Measurements from ENCODE around the gene PAPOLB. TPM values are rescaled to one million over a fixed set of nuclear protein-coding genes. Genes with fewer than 3 reads are reported as not detected.

The PAPOLB gene
- total RNA-seq, 1 experiment from 2014 or later, result under 0.01 TPM

- no peak for DNase-seq (ENCODE audit: low read depth)
Measured at GRCh38 chr7:4878336-4879335, 16.8 kb upstream of the PAPOLB start.

DNA sequence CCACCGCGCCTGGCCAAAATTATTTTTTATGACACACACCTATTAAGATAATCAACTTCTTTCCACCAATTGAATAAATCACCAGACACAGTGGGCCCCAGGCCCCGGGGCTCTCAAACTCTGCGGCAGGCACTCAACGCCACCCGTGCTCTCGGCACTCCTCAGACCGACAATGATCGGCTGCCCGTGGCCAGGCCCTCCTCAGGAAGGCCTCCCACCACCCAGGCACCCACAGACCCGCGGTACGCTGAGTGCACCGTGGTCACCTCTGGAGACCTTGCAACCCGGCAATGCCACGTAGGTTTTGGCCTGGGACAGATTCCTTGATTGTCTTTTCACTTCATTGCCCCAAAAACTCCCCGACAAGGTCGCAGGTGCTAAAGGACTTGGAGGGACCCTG is 14.8 kb upstream of the PAPOLB start:
- no peak for DNase-seq (ENCODE audit: low read depth)

GRCh38 chr7:4875391-4875790 is 13.6 kb upstream of the PAPOLB start:
- no peak for DNase-seq (ENCODE audit: low read depth)

DNA sequence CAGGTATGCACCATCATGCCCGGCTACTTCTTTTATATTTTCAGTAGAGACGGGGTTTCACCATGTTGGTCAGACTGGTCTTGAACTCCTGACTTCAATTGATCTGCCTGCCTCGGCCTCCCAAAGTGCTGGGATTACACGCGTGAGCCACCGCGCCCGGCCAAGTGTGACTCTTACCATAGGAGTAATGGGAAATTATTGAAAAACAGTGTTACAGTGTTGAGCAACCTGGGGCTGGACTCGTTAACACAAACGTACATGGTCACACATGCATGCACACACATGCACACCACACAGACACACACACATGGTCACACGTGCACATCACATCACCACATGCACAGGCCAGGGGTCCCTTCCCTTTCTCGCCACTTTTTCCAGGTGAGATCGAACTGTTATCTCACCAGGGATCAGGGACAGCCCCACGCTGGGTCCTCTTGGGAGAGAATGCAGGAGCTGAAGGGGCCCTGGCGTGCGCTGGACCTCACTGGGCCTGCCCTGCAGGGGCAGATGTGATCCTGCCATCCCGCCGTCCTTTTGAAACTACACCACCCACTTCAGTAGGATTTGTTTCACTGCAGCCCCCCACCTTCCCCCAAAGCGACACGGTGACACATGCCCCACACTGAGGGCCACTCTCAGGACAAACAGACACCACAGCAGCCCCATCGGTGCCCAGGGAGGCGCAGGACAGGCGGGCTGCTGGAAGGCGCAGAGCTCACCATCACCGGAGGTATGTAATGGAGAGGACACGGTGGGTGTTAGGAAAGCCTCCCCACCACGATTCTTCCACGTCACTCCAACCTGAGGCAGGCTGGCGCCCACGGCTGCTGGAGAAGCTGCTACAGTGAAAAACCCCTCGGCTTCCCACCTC is 11.5 kb upstream of the PAPOLB start:
- DNase-seq (ENCODE audit: low read depth), result no peak

- no peak for DNase-seq (ENCODE audit: low read depth)
Measured at GRCh38 chr7:4871930-4872675, 10.3 kb upstream of the PAPOLB start.

DNA sequence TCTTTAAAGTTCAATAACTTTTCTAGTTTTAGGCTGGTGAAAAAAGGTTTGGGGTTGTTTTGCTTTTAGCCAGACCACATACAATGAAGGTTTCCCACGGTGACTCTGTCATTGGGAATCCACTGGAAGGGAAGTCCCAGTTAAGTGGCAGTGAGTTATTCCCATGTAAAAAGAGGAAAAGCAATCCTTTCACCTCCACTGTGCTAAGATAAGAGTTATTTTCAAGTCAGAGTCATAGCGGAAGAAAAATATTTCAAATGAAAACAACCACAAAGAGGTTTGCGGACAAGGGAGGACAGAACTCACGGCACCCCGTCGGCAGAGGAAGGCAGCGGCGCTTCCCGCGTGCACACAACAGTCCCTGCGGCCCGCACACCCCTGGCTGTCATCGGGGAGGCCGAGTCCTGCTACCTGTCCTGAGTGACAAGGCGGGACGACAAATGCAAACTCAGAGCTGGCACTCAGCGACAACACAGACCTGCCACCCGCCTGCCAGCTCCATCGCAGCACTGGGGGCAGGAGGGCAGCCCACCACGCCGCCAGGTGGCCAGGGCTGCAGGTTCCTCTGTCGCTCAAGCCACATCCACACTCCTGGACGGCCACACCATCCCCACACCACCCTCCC is 9.3 kb upstream of the PAPOLB start:
- DNase-seq (ENCODE audit: low read depth), result no peak

DNA sequence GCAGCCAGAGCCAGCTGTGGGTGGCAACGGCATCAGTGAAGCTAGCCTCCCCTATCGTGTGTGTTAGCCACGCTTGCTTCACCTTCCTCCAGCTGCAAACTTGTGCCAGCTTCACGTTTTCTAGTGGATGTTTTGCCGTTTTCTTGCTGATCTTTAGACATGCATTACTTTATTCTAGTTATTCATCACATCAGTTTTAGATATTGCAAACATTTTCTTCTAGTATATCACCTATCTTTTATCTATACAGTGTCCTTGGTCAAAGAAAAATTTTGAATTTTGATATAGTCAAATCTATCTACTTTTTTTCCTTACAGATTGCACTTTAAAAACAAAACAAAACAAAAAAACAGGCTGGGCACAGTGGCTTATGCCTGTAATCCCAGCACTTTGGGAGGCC is 6.7 kb upstream of the PAPOLB start:
- DNase-seq (ENCODE audit: low read depth), result no peak

DNA sequence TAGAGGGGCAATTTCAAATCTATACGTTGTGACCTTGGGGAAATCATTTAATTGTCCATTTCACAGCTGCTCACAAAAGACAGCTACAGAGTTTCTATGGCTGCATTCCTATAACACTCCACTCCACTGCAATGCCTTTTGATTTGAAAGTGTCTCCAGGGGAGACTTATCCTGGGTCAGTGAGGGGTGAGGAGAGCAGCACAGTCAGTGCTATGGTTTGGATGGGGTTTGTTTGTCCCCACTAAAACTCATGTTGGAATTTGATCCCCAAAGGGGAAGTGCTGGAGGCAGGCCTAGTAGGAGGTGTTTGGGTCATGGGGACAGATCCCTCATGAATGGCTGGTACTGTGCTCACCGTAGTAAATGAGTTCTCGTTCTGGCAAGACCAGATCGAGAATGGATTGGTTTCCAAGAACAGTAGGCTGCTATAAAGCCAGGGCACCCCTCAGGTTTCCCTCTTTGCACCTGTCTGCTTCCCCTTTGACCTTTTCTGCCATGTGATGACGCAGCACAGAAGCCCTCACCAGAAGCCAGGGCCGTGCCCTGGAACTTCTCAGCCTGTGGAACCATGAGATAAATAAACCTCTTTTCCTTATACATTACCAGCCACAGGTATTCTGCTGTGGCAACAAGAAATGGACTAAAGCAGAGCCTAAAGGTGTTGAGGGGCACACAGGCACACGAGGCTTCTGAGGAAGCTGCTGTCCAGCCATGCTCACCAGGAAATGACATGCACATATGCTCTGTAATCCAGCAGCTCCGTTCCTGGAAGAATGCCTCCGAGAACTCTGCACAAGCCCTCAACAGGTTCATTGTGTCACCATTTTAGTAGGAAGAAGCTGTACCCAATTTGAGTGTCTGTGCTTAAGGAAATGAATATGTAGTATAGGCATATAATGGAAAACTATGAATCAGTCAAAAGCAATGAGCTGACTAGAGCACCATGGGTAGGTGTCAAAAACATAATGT is 5.0 kb upstream of the PAPOLB start:
- DNase-seq (ENCODE audit: low read depth), result no peak

GRCh38 chr7:4862156-4862555 is 326 bp upstream of the PAPOLB start:
- DNase-seq (ENCODE audit: low read depth), result no peak

DNA sequence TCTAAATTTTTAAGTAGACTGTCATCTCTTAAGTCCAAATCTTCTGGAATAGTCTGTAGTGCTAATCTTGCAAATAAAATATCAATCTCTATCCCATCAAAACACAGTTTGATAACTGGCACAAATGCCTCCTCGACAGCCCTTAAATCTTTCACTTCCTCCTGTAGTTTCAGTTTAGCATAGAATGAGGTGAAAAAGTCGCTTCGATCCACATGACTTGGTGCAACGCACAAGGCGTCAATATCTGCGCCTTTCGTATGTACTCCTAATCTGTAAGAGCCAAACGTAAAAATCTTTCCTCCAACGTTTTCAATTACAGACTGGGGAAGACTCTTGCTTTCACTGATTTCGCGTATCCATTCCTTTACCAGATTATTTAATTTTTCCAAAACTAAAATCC is 603 bp downstream of the PAPOLB start:
- no peak for DNase-seq (ENCODE audit: low read depth)

- DNase-seq (ENCODE audit: low read depth), result no peak
Measured at GRCh38 chr7:4857189-4857588, 4.6 kb downstream of the PAPOLB start.

GRCh38 chr7:4856336-4857057 is 5.3 kb downstream of the PAPOLB start:
- DNase-seq (ENCODE audit: low read depth), result no peak

DNA sequence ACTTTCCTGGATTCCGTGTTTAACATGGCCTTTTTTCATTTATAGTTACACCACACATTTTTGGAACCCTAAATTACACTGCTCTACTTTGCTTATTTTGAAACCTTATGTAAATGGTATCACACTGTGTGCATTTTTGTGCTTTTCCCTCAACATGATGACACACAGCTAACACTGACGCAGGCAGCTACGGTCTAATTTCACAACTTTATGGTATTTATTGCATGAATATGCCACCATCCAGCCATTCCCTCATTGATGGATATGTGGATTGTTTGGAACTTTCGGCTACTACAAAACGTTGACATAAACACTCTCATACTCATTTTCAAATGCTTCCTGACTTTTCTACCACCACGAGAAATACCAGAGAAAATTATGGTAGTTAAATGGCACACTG is 6.9 kb downstream of the PAPOLB start:
- DNase-seq (ENCODE audit: low read depth), result no peak

DNA sequence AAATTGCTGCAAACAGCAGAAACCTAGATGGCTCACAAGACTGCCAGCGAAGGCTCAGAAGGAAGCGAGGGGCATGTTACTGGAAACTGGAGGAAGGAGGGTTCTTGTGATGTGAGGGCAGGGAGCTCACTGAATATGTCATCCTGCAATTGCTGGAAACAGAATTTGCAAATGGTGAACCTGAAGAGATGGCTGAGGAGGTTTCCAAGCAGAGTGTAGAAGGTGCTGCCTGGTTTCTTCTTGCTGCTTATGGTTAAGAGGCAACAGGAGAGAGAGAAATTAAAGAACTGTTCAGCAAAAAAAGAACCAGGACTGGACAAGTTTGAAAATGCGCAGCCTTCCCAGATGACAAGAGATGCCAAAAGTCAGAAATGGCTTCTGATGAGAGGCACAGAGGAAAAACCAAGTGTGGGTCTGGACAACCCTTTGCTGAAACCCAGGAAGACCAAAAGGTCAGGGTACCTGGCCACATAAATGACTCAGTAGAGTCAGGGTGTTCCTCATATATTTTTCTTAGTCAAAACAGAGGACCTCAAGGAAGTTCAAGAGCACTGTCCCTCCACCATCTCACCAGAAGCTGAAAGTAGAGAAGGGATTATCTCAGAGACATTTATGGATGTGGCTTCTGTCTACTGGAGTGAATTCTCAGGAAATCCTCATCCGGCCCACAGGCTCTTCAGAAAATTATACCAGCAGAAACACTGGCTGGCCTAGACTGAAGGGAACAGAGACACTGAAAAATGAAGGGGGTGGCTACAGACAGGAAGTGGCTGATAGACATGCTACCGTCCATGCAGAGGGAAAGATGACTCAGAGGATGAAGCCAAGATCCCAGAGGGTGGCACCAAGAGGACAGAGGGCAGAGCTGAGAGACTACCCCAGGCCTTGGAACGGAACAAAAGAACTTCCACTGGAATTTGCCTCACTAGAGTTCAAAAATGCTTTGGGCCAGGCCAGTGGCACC is 10.1 kb downstream of the PAPOLB start:
- DNase-seq (ENCODE audit: low read depth), result peak; percentile 41

DNA sequence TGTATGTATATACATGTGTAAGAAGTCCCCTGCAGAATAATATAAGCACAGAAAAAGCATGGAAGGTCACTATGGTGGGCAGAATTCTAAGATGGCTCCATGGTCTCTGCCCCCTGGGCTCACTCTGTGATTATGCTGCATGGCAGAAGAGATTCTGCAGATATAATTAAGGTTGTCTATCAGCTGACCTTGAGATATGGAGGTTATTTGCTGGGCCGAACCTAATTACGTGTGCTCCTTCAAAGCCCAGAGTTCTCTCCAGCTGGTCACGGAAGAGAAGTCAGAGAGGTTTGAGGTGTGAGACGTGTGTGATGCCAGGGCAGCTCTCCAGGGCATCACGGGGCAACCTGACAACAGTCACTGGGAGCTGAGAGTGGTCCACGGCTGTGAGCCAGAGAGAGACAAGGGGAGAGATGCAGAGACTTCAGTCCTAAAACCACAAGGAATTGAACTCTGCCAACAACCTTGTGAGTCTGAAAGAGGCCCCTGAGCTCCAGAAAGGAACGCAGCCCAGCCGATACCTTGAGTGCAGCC is 11.5 kb downstream of the PAPOLB start:
- no peak for DNase-seq (ENCODE audit: low read depth)

DNA sequence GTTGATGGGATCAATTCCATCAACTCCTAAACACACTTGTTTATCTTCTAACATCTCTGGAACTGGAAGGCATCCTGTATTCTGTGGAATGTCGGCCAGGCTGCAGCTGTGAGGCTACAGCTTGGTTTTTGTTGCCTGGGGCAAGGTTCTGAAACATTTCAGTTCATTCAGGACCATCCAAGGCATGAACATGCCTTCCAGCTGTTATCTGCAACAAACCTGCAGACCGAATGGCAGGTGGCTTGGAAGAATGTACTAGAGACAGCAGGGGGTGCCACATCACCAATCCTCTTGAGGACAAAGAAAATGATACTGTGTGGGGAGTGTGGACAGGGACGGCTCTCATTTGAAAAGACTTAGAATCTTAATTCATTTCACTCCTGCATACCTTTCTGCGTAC is 12.4 kb downstream of the PAPOLB start:
- peak; percentile 14 for DNase-seq (ENCODE audit: low read depth)

DNA sequence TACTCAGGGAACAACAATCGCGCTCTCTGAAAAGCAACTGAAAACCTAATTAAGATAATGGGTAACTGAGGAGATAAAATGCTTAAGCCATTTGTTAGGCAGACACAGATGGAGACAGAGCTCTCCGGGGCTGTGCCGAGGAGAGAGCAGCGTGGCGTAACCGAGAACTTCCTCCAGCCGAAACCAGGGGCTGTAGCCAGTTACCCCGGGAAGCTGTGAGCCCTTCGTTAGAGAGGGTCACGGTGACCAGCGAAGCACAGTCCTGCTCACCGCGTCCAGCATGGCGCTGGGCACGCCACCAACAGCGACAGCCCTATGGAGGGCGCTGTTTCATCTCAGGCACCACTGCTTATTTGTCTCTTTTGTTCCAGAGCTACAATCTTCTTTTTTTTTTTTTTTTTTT is 16.1 kb downstream of the PAPOLB start:
- no peak for DNase-seq (ENCODE audit: low read depth)
